NCI-H2081 treated with DMSO at 0.1 percent for 48 hours (cell line): ENCODE measurements around the gene IRF8.
"Not testable (repeated sequence)": the region's sequence is repeated elsewhere in the genome, so short reads cannot be mapped to it uniquely, and the experiment has no call there.

Experiments
- DNase-seq: peaks from one replicate; lab custom pipeline; 2025; lab: John Stamatoyannopoulos, UW

IRF8 gene

DNA sequence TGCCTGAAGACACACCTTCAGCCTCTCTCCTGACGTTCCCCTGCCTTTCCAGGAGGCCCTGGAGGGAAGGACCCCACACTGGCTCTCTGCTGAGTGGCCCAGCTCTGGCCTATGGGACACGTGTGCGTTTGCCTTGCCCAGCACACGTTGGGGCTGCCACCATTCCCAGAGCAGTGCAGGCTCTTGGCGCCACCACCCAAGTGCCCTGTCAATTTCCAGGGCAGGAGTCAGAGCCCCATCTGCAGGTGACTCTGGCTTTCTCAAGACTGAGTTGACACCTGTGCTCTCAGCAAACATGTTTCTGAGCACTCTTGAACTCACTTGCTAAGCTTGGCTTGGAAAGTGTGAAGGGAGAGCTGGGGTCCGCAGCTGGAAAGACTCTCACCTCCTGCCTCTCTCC, 4.7 kb upstream of the IRF8 start:
- DNase-seq = no peak

DNA sequence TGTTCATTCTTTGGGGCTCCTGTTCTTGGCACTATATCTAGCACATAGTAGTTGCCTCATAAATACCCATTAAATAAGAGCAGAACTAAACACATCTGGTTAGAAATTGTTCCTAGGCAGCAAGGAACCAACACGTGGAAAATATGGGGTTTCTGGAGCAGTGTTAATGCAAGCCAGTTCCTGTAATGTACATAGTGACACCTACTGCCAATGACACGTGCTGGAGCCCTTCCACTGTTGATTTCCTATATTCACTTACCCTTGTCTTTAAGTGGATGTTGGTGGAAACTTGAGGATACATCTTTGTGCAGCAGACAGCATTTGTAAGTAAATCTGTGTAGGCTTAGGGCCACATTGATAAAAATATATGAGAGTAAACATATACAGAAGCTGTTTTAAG, 1.6 kb upstream of the IRF8 start:
- no peak for DNase-seq

DNA sequence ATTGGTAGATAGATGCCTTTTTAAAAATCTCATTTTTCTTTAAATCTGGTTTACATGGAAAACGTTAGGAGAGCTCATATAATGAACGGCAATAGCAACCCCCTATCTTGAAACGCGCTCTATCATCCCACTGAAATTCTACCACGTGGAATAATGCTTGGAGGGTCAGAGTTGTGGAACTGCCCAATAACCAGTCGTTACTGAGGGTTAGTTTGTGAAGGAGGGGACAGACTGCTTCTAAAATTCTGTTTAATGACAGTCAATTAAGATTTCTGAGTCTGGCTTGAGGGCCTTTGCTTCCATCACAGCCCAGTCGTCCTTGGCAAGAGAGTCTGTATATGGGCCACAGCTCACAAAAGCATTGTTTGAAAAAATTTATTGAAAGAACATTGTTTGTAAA, 482 bp downstream of the IRF8 start:
- no peak for DNase-seq

DNA sequence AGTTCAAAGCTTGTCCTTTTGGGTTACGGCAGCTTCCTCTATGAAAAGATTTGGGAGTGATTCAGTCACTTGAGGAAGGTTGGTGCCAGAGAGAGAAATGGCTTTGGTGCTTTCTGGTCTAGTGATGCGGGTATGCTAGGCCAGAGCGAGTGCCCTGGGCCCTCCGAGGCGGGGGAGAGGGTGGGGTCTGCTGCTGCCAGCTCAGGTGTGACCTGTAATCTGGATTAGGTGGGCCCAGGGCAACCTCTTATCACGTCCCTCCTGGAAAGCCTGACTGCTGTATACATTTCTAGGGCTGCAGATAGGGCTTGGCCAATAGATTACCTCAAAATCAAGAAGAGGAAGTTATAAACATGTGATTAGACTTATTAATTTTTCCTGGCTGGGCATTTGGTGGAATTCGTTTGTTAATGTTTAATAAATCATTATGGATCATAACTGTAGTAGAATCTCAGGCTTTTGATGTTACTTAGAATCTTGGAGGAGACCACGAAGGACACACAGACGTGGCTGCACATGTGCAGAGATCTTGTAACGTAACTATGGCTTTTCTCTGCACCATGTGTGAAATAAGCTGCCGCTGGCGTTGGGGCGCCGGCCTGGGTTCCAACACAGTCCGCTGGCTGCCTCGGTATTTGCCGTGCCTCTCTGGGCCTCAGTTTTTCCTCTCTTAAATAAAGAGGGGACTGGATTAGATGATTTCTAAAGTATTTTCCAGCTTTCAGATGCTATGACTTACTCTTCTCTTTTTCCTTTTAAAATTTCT, 1.2 kb downstream of the IRF8 start:
- no peak for DNase-seq

DNA sequence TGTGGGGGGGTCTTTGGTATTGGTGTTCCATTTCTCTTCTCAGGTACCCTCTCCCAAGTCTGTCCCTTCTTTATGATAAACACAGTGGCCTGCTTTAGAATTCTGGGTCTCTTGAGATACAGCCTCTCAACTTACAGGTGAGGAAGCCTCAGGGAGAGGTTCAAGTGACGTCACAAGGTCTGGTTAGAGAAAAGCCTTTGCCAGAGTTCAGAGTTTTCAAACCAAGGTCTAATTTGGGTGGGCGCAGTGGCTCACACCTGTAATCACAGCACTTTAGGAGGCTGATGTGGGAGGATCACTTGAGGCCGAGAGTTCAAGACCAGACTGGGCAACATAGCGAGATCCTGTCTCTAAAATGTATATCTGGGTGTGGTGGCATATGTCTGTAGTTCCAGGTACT, 2.1 kb downstream of the IRF8 start:
- DNase-seq = no peak

DNA sequence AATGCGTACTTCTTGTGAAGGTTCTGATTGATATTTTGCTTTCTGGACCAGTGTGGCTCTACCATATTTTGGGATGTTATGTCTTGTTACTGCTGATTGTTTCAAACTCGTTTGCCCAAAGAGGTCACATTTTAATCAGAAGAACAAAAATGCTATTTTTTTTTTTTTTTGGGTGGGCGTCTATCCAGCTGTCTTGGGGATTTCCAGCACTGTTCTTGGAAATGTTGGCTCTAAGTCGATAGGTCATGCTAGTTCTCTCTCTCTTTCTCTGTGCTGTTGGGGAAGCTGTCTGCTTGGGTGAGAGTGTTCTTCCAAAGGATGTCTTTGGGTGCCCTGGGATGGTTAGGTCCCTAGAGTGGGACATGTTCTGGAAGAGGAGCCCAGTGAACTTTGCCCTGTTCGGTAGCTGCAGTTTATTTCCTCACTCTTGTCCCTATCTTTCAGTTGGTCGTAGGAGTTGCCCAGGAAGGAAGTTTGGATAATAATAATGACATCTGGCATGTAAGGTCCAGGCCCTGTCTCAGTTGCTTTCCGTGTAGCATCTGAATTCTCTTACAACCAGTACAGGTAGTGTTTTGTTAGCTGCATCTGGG, 2.9 kb downstream of the IRF8 start:
- no peak for DNase-seq

DNA sequence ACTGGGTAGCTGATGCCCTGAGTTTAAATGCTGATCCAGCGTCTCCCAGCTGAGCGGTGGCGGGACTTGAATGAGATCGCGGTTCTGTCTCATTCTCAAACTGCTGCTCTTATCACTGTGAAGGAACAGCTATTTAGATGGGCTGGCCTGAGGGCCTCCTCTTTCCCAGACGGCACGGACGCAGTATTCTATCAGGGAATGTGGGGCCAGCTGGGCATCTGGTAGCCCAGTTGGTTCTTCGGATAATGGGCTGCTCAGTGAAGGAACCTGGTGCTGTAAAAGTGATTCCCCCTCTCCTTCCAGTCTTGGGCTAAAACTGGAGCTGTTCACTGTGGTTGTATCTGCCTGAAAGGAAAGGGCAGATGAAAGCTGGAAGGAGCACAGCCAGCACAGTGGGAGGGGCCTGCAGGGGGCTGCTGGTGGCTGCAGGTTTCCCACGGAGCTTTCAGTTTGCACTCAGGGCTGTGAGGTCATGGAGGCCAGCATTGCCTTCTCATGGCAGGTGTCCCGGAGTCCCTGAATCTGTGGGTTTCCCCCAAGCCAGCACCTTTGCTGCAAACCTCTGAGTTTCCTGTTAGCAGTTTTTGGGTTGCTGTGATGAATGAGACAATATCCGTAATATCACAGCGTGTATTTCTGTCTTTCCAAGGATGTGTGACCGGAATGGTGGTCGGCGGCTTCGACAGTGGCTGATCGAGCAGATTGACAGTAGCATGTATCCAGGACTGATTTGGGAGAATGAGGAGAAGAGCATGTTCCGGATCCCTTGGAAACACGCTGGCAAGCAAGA, 3.6 kb downstream of the IRF8 start:
- DNase-seq = no peak

DNA sequence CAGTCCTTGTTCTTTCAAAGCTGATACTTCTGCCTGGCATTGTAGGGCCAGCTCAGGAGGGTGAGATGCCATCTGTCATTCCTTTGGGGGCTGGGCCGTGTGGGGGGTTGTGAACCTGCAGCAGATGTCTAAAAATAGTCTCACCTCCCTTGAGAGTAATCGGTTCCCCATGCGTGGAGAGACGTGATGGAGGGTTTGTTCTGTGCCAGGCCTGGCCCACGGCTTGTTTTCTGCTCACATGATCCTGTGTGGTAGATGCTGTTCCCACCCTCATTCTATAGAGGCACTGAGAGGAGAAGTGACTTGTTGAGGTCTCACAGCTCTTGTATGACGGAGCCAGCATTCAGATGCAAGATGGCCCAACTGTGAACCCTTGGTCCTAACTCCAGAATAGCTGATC, 4.6 kb downstream of the IRF8 start:
- no peak for DNase-seq

DNA sequence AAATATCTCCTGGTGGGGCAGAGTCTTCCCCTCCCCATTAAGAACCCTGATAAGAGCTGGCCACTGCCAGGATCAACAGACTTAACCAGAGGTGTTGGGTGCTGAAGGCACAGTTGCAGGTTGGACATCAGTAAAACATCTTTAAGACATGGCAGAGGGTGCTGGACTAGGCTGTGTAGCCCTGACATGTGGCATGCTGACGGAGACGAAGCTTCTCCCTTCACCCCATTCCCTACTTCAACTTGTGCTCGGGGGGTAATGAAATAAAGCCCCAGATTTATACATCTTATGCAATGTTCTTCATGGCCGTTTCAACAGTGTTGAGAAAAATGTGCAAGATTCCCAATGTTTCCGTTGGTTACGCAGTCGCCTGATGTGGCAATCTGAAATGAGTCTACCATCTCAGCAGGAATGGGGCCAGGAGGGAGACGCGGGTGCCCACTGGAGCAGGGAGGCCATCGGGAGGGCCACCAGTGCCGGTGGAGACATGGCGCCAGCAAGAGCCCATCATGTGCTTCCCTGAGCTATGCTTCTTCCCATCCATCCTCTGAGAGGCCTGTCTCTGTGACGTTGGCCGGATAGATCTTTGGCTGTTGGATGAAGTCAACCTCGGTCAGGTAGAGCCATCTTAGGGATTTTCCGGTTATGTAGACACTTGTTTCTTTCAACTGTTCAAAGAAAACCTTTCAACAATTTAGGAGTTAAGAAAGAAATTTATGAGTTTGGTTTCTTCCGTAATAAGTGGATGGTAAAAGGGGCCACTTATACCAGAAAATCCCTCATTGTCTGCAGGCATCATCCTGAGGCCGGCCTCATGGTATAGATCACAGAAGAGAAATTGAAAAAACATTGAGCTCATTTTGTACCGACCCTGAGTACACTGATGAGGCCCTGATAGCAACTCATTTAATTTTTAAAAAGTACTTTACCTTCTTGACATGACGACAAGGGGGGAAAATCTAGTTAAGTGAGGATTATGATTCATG, 6.4 kb downstream of the IRF8 start:
- no peak for DNase-seq

DNA sequence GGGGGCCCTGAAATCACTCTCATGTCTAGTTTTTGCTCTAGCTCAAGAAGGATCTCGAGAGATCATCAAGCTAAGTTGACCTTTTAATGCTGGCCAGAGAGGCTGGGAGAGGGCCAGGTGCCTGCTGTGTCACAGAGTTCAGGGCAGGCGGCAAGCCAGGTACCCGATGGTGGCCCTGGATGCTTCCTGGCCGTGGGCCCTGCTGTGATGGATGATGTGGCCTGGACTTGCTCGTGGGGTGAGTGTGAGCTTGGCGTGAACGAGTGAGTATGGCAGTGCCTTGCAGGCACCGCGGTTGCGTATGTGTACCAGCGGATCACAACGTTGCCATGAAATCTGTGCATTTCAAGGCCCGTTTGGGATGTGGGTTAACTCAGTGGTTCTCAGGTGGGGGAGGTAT, 7.4 kb downstream of the IRF8 start:
- no peak for DNase-seq

DNA sequence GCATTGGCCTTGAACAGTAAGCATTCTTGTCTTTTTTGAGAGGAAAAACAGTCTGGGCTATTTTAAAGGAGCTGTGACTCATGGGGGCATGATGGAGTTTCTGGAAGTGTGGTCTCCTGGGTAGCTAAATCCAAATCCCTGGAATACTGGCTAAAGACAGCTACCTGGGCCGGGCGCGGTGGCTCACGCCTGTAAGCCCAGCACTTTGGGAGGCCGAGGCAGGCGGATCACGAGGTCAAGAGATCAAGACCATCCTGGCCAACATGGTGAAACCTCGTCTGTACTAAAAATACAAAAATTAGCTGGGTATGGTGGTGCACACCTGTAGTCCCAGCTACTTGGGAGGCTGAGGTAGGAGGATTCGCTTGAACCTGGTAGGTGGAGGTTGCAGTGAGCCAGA, 8.3 kb downstream of the IRF8 start:
- not testable (repeated sequence) for DNase-seq

DNA sequence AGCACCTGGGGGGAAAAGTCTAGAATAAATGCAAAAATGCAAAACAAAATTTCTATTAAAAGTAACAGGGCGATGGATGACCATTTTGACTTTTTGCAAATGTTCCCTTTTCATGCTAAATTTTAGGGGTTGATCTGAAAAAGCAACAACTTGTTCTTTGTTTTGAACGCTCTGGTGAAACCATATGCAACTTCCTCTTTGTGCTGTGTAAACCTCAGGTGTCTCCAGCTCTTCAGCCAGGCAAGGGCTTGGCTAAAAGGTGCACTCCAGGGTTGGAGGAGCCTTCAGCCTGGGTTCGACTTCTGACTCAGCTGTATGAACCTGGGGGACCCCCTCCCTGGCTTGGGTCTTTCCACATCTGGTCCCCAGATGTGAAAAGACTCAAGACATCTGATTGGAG, 9.5 kb downstream of the IRF8 start:
- DNase-seq = no peak

DNA sequence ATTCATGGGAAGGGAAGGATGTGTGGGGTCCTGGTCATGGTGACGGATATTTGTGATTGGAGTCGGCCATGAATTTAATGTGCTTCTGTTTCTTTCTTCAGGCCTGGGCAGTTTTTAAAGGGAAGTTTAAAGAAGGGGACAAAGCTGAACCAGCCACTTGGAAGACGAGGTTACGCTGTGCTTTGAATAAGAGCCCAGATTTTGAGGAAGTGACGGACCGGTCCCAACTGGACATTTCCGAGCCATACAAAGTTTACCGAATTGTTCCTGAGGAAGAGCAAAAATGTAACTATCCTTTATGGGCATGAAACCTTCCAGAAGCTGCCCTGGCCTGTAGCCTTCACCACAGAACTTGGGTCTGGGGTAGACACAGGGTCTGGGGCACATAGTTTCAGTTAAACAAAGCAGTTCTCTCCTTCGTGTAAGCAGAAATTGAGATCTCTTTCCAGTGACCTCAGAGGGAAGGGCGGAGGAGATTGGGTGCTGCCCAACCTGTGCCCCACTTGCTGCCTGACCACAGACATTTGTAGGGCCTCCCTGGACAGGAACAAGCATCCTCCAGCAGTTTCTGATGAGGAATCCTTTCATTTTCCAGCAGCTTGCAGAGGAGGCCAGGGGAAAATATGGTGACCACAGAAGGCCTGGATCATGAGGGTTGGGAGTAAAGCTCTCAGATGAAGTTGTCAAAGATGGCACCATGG, 10.1 kb downstream of the IRF8 start:
- DNase-seq = no peak

DNA sequence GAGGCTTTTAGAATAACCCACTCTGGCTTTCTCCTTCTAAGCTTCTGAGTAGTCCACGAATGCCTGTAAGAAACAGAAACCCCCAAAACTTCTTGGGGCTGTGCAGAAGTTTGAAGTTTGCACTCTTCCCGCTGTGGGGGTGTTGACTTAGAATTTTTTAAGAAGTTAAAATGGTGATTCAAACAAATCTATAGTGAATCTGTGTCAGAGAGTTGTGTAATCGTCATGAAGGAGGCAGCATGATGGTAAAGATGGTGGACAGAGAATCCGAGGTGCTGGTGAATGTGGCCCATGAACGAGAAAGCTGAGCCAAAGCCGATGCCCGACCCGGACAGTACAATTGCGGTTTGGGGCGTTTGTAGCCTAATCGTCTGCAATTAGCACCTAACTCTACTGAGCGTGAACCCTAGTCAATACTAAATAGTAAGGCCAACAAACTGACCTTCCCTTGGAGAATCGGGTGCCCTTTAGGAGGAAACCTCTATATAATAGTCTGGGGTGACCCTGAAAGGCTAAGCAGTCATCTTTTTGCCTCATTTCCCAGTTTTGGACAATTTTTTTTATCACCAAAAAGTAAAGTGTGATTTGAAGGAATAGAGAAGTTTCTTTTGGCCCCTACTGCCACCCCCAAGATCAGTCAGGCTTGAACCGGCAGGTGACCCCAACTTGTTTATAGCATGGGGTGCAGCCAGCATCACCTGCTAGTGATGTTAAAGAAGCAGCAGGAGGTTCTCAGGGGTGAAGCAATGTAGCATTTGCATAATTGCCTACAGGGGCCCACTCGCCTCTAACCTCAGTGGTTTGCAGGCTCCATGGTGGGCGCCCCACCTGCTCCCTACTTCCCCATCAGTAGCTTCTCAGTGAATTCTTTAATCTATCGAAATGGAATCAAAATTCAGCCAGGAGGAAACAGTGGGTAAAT, 11.2 kb downstream of the IRF8 start:
- DNase-seq = no peak

DNA sequence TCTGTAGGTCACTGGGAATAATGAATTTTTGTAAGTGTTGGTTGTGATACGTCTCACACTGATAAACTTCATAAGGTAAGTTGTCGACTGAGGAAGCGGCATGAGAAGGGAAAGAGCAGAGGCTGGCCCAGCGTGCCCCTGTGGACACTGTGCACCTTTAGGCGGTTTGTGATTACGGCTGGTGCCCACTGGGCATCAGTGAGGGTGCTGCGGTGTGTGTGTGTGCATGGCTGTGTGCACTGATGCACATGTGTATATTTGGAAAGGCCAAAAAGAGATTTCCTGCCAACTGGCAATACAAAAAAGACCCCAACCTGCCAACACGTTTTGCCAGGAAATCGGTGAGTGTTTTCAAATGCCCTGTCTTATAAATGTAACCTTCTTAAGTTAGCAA, 11.9 kb downstream of the IRF8 start:
- DNase-seq = no peak

DNA sequence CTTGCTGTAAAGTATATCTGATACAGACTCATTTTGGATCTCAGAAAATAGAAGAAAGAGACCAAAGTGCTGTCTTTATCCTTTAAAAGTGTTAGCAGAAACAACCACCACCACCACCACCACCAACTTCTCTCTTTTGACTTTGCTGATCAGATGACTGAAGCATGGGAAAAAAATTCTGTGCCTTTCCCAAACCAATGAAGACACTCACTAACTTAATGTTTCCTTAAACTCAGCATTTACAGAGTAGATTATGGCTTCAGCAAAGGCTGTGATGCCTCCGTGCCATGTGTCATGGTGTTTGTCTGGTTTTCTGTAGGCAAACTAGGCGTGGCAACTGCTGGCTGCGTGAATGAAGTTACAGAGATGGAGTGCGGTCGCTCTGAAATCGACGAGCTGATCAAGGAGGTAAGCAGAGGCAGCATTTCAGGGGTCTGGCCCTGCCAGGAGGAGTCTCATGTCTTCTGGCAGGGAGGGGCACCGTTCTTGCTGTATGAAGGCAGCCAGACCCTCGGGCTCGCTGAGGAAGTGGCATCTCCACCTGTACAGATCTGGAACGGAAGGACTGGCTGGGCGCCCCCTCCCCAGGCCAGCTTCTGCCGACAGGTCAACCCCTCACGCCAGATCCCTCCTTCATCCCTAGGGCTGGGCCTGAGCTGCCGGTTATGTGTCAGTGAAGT, 12.4 kb downstream of the IRF8 start:
- DNase-seq = no peak

DNA sequence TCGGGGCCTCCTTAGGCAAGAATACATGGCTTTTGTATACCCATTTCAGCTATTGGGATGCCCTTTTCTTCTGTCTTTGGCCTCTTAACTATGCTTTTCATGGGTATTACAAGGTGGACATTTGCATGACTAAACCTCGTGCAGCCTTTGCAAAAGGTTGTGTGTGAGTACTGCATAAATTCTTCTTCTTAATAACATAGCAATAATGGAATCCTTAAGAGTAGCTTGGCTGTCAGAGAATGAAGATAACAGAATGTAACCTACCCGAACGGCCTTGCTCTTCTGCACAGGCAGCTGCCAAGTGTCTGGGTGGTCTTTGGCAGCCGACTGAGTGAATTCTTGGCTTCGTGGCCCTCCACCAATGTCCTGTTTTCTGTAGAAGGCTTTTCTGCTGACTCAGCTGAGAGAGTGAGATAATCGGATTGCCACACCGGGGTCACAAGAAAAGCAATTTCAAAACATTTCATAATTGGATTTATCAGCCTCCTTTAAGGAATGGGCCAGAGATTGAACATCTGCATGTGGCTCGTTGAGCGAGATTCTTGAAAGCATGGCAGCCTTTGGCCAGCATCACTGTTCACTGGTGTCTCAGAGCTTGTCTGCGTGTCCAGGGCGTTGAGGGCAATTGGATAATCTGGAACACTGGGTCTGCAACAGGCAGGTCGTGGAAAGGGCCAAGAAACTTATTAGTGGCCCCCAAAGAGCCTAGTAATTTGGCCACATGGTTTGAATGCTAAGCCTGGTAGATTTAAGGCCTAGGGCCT, 13.4 kb downstream of the IRF8 start:
- DNase-seq = no peak

DNA sequence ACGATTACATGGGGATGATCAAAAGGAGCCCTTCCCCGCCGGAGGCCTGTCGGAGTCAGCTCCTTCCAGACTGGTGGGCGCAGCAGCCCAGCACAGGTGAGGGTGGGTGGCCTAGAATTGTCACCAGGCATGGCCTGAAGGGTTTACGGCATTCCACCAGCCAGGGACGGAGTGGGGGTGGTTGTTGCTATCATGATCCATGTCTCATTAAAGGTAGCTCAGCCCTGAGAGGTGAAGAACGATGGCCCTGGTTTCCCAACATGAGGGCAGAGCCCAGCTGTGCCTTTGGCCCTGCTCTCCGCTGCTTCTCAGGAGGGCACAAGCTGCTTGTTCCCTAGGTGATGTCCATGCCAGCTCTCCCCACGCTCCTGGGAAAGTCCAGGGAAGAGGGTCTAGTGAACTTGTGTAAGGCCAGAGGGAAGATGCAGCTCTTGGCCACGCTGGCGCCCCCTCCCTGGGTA, 14.2 kb downstream of the IRF8 start:
- no peak for DNase-seq
